ENCODE results near the gene ZNF76.

The ZNF76 gene

DNA sequence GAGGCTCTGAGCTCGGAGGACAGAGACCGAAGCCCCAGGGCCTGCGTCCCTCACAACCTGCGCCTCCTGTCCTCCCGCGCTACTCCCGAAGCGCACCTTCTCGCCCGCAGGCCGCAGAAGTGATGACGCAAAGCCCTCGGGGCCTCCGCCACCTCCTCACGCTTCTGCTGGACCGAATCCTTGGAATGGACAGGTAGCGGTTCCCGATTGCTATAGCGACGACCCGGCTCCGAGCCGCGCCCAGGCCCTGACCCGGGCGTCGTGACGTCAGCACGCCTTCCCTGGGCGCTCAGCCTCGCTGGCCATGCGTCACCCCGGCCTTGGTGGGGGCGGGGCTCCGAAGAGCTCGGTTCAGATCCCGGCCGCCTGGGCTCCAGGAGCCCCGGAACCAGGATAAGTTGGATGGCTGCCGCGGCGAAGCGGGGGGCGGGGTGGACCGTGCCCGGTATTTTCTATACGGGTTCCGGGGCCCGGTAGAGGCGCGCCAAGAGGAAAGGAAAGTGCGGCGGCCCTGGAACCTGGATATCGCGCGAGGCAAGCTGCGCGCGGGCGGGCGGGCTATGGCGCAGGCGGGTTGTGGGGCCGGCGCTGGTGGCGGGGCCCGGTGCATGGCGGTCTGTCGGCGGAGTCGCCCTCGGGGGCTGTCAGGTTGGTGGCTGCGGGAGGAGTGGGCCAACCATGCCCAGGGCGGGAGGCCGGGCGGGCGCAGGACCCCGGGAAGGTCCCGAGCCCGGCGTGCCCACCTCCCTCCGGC is at the start of gene ZNF76:
ZNF76 (plus strand) TSS at position 542 of the 754 bp plus-strand sequence. CDS start 21,417 bp downstream, outside the sequence.
- peak; percentile 98 for DNase-seq (ENCODE audit: low spot score)

DNA sequence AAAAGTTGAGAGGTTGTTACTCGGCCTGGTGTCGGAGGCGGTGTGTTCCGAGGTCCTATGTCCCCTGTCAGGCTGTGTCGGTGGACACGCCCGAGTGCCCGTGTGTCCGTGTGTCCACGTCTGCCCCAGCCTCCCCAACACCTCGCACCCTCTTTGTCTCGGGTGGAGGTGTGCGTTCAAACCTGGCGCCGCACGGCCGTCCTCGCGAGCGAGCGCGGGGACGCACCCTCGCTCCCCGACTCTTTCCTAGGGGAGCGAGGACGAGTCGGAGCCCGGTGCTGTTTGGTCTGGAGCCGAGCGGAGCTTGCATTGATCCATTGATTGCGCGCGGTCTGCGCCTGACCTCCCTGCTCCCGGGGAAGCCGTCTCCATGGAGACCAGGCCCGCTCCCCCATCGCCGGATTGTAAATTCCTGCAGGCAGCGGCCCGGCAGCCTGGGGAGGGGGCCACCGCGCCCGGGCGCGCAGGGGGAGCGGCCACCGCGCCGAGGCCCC is 46.2 kb upstream of the ZNF76 start:
- DNase-seq (ENCODE audit: low spot score): no peak

DNA sequence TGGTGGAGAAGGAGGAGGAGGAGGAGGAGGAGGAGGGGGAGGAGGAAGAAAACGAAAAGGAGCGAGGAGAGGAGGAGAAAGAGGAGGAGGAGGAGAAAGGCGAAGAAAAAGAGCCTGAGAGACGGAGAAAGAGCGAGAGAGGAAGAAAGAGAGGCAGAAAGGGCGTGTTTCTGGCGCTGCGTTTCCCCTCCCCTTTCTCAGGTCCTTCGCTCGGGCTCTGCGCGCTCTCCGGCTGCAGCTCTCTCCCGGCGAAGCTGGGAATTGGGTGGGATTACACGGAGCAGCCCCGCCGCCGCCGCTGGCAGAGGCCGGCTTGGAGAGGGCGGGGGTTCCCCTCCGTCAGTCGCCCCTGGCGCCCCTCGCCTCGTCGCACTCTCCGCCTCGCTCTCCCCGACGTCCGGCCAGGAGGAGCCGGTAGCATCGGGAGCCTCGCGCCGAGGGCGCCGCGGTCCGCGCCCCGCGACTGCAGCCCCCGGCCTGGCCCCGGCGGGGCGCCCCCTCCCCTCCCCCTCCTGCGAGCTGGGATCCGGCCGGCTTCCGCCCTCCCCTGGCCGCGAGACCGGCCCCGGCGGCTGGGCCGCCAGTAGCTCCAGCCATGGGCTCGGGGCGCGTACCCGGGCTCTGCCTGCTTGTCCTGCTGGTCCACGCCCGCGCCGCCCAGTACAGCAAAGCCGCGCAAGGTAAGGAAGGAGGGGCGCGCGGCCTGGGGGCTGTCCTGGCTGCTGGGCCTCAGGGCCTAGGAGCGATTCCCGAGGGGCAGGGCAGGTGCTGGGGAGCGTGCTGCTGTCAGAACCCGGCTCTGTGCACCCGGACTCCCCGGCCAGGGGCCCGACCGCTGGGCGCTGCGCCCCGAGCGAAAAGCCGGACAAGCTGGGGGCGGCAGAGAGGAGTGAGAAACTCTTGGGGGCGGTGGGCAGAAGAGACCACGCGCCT is 45.4 kb upstream of the ZNF76 start, which contains the start of gene SCUBE3:
SCUBE3 (plus strand) TSS at position 133 of the 933 bp plus-strand sequence; CDS start at position 596, 463 bp downstream.
- no peak for DNase-seq (ENCODE audit: low spot score)

DNA sequence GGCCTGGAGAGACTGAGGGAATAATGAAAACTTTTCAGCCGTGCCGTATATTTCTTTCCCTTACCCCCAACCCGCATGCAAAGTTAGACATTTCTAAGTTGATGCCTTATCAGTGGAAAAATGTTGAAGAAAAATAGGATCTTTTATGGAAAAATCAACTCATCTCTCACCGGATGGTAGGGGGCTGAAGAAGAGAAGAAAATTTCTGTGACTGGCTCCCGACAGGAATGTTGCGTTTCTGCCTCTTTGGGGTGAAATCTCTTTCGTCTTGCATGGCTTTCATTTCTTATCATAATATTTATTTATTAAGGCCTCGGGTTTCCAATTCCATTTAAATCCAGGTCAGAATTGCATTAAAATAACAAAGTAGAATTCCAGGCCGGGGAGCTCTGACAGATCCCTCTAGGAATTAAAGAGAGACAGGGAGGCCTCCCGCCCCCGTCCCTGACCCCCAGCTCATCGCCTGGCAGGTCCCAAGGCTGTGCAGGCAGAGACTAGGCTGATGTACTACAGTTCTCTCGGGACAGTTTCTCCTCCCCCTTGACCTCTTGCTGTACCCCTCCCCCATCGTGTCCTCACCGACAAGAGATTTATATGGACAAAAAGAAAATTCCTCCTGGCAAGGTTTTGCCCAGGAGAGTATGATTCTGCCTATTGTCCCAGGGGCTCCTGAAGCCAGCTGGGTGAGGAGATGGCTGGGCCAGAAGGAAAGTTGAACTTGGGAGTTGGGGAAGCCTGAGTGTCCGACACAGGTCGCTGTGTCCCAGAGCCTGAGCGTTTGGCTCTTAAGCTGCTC is 44.5 kb upstream of the ZNF76 start:
- no peak for DNase-seq (ENCODE audit: low spot score)

DNA sequence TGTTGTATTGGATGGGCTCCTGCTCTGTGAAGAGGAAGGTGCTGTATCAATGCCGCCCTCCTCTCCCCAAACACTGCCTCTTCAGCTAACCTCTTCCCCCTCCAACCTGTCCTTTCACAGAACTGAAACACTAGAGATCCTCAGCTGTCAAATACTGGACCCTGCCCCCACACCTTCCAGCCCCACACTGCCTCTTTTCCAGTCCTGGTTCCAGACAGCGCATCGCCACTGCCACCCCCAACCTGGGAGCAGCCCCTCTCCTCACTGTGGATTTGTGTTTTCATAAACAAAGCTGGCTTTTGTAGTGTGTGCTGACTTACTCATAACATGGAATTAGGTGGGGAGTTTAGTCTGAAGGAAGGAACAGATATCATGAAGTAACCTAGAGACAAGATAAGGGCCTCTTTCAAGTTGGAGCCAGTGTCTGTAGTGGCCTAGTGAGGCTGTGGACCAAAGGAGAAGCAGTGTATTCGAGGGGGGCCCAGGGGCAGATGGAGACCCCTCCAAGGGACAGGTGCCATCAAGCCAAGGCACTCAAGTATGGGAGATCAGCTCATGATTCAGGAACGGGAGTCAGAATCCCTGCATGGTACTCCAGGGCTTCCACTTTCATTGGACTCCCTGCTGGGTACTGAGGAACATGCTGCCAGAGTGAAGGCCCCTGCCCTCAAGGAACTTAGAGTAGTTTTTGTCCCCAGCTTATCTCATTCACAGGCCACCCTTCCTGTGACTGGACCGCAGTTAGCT is 43.7 kb upstream of the ZNF76 start:
- no peak for DNase-seq (ENCODE audit: low spot score)

DNA sequence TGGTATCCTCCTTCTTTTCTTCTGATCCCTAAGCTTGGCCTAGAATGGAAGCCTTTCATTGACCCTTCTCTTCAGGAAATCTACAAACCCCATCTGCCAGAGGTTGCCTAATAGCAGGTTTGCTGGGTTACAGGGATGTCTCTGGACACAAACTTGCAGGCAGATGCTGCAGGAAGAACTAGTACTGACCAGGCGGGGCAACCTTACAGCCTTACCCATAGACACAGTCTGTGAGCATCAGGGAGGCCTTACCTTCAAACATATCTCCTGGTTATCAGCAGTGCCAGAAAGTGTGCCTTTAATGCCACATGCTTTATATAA is 43.2 kb upstream of the ZNF76 start:
- no peak for DNase-seq (ENCODE audit: low spot score)

DNA sequence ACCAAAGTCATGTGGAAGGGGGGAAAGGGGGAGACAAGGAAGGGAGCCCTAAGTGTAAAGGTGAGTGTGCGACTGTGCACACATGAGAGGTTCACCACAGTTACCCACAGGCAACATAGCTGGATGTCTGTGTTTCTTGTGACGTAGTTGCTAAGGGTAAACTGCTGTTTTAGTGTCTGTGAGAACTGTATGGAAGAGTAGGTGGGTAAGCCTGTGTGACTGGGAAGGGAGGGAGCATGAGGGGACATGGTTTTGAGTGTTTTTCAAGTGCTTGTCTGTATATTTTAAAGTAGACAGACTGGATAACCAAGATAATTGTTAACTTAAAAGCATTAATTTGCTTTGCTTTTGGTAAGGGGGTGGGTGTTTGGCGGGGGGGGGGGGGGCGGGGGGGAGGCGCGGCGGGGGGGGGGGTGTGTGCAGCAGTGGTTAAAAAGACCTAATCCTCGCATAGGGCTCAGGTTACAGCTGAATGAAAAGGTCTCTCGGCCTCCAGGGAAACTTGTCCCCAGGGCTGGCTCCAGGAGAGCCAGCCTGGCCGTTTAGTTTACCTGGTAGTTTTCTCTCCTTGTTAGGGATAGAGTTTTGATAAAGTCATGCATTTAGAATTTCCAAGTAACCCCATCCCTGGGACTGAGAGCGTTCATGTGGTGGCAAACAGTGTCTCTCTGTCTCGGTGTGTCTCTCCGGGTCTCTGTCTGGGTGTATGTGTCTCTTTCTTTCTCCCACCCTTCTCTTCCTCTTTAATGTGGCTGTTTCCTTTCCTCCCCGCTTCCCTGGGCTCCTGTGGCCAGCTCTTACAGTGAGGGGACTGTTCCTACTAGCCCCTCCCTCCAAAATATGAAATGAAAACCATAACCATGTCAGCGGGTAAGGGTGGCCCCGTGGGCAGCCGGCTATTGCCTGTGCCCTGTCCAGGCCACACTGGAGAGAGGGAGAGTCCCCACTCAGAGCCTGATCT is 42.4 kb upstream of the ZNF76 start:
- no peak for DNase-seq (ENCODE audit: low spot score)

DNA sequence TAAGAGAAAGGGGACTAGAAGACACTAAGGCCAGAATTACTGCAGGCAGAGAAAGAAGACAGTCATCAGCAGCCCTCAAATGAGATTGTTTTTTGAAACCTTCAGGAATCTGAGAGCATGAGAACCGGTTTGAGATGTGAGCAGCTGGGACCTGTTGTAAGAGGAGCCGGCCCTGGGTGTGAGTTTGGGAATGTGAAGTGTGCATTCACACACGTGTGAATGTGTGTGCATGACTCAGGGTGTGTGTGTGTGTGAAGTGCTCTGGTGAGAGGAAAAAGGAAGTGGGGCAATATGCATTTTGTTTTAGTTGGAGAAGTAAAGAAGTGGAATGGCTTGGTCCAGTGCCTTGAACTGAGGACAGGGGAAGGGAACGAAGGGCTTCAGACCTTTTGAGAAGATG is 41.5 kb upstream of the ZNF76 start:
- no peak for DNase-seq (ENCODE audit: low spot score)

DNA sequence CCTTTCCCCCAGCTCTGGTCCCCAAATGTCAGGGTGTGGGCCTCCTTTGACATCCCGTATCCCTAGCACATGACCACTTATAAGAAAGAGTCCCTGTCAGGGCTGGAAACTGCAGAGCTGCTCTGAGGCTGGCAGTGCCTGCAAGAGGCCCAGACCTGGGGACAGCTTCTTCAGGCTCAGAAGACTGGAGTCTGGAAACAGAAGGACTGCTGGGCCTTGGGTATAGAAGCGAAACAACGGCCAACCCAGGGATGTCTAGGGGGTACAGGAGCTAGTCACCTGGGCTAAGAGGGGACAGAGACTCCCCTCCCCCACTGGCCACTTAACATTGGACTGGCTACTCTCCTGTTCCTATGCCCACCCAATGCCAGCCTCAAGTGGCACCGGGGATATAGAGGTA is 41.1 kb upstream of the ZNF76 start:
- DNase-seq (ENCODE audit: low spot score): no peak

DNA sequence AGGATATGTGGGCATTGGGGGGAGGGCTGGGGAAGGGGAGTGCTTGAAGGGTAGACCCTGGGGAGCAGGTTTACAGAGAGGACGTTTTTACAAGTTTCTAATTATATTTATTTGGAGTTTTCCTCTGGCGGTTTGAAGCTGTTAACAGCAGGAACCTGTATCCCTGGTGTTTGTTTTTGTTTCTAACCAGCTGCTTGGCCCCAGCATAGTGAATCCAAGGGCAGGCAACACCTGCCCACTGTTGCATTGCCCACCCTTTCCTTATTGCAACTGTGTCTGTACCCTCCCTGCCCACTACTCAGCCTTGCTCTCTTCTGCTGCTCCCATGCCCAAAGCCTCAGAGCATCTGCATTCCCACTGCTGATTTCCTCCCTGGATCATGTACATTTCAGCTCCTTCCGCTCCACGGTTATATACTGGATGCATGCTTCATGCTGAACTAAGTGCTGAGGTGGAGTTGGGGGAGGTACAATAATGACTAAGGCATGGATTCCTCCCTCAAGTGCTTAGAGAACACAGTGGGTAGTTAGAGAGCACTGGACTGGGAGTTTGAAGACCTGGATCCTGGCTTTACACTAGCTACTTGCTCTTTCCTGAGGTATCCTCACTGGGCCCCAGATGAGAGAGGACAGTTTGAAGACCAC is 39.7 kb upstream of the ZNF76 start:
- DNase-seq (ENCODE audit: low spot score): no peak

DNA sequence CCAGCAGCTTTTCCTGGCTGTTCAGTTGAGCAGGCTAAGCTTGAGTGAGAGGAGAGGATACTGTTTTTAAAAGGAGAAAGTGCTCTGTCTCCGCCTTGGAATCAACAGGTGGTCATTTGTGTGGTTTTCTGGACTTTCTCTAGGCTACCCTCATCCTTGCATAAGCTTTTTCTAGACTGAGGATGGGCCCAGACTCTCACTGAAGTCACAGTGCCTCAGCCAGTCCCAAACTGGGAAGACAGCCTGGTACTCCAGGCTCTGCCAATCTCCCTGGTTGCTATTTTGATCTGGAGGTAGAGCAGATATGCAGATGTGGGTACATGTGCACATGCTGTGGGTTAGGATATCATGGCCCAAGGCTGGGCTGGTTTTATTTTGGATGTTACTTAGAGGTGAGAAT is 38.8 kb upstream of the ZNF76 start:
- DNase-seq (ENCODE audit: low spot score): no peak

DNA sequence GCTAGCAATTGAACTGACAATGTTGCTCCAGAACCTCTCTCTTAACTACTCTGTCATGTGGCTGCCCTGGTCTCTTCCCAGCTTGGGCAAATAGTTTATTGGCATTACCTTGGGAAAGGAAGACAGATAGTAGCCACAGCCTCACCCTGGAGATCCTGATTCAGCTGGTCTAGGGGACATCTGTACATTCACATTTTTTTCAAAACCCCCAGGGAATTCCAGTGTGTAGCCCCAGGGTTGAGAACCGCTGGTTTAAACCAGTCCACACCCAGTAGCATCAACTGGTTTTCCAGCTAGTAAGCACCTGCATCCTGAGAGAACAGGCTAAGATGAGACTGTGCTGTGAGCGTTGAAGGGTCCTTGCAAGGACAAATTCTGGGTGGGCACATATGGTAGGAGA is 36.1 kb upstream of the ZNF76 start:
- DNase-seq (ENCODE audit: low spot score): no peak

DNA sequence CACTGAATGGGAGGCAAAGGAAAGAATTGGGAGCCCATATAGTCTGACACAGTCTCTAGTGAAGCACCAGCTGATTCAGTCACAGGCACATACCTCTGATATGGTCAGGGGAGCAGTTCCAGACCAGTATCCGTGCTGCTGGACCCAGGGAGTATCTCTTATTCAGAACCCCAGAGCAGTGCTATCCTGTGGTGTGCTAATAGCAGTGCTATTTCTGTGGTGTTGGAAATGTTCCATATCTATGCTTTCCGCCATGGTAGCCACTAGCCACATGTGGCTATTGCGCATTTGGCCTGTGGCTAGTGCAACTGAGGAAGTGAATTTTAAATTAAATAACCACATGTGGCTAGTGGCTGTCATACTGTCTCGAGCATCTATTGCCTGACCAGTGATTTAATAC is 34.8 kb upstream of the ZNF76 start:
- no peak for DNase-seq (ENCODE audit: low spot score)

DNA sequence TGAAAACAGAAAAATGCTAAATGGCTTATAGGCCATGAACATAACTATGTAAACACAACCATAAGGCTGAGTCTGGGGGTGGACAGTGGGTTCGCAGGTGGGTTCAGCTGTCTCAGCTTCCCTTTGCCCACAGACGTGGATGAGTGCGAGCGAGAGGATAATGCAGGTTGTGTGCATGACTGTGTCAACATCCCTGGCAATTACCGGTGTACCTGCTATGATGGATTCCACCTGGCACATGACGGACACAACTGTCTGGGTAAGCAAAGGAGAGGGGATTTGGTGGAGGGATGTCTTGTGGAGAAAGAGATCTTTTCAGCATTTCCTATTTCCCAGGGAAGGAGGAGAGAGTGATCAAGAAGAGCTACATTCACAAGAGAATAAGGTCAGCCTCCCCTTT is 31.1 kb upstream of the ZNF76 start:
- DNase-seq (ENCODE audit: low spot score): no peak

DNA sequence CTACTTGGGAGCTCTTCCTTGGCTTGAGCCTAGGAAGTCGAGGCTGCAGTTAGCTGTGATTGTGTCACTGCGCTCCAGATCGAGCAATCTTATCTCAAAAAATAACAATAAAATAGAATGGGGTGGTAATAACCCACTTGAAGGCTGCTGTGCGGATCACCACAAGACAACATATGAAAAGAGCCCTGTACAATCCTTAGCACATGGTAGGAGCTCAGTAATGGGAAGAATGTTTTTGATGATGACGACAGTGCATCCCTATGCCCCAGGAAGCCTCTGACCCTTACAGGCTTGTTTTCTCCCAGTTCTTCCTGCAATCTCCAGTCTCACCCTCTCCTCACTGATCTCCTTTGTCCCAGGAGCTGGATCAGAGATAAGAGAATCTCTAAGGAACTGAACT is 30.2 kb upstream of the ZNF76 start:
- no peak for DNase-seq (ENCODE audit: low spot score)

DNA sequence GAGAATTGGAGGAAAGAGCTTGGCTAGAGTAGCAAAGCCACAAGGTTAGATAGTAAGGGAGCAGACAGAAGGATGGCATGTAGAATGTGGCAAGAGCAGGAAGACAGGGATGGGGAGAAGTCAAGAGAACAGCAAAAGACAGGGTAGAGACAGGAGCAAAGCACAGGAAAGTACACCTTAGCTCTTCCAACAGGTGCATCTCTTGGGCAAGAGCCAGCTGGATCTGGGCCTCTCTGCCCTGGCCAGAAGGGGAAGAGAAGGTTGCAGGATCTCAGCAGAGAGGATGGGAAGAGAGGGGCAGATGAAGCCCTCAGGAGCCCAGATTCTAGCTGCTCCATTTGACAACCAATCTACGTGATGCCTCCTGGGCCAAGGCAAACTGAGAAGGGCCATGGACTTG is 29.0 kb upstream of the ZNF76 start:
- DNase-seq (ENCODE audit: low spot score): no peak

DNA sequence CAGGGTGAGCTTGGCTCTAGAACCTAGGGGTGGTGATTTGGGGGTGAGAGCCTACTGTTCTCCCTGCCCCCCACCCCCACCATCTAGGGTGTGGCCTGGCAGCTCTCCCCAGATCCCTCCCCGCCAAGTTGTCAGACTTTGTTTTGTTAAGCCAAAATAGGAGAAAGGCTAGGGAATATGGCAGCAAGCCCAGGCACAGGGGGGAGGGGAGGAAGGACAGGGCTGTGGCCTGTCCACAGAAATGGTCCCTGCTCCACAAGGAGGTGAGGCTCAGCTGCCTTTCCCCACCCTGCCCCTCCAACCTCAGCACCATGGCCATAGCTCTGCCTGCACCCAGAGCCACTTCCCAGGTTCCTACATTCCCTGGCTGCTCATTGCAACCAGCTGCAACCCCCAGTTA is 28.6 kb upstream of the ZNF76 start:
- peak; percentile 13 for DNase-seq (ENCODE audit: low spot score)

DNA sequence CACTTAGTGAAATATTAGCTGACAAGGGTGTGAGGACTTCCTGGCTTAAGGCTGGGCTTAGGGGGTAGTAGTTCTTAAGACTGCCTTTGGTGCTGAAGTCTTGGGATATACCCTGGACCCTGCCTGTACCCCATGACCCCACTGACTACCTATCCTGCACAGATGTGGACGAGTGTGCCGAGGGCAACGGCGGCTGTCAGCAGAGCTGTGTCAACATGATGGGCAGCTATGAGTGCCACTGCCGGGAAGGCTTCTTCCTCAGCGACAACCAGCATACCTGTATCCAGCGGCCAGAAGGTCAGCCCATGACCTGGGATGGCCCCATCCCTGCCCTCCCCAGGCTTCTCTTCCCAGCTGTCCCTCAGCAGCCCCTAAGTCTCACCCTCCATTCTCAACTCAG is 28.0 kb upstream of the ZNF76 start:
- DNase-seq (ENCODE audit: low spot score): no peak

DNA sequence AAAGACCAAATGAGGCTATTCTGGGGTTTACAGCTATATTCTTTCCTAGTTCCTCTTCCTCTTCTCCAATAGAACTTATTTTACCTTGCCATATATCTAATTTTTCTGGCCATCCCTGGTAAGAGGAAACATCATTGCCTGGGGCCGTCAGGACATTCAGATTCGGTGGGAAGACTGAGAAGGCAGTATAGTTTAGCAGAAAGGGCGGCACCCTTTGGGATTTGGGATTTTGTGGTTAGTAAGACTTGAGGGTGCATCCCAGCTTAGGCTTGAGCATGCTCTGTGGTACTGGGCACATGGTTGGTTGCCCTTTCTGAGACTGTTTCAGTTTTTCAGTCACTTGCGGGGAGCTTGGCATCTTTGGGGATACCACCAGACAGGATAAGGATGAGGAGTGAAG is 24.6 kb upstream of the ZNF76 start:
- no peak for DNase-seq (ENCODE audit: low spot score)

DNA sequence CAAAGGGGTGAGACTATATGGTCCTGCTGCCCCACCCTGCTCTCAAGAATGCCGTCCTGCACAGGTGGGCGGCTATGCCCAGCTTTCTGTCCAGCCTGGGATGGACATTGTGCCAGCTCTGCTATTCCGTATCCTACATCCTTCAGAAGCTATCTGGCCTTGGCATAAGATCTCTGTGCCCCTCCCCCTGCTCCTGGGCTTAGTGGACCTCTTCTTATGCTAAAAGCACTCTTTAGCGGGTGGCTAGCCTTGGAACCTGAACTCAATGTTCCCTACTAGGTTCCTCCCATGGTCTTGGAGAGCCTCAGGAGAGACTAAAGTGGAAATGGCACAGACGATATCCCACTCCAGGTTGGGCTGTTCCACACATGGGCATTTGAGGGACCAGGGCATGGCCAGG is 23.3 kb upstream of the ZNF76 start:
- no peak for DNase-seq (ENCODE audit: low spot score)

Data from putamen (tissue), 1 donor.